ENCODE data around the gene ARFGAP1.
A peak's percentile ranks its signal among the peaks of the same experiment; 100 is the strongest.

The ARFGAP1 gene

DNA sequence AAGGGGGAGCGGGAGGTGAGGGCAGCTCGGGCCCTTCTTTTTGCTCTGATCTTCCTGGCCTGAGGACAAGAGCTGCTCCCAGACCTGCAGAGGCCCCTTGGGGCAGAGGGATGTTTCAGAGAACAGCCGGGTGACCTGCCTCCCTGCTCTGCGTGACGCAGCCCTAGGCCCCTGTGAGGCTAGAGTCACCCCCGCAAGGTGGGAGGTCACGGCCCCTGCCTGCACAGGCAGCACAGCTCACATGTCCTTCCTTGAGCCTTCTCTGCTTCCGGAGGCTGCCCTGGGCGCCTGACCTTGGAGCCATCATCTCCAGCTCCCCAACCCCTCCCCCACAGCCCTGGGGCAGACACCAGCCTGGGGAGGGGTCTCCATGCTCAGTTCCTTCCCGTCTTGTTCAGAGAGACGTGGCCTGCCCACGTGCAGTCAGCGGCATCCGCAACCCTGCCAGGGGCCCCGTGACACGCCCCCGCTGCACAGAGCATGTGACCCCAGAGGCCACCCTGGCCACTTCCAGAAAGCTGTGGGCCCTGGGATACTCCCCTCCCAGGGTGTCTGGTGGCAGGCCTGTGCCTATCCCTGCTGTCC is 37.1 kb upstream of the ARFGAP1 start, which contains the start of gene BIRC7:
Gene BIRC7, plus strand, starts transcription at position 507 of the 585 bp plus-strand sequence. CDS start 192 bp downstream, outside the sequence.
- H3K4me3 ChIP-seq (ENCODE audit: severe bottlenecking) = no peak within 1 kb of the TSS
- peaks cover 5% of the 10 kb centered on the region for H3K4me1 ChIP-seq (ENCODE audit: insufficient read depth, poor library complexity, severe bottlenecking)

GRCh38 chr20:63236116-63236837 is 36.3 kb upstream of the ARFGAP1 start:
- TF ChIP-seq CTCF (IDR thresholded peaks at IDR 0.05; ENCODE audit: poor library complexity, severe bottlenecking) = no peak
- ATAC-seq (ENCODE audit: low read depth) (no peak), DNase-seq (ENCODE audit: low spot score) (no peak)
- Histone ChIP-seq H3K4me1 (ENCODE audit: insufficient read depth, poor library complexity, severe bottlenecking) (peaks cover 5% of the 10 kb centered on the region), H3K27me3 (ENCODE audit: insufficient read depth, poor library complexity, severe bottlenecking) (peaks cover 1% of the 10 kb centered on the region), H3K4me3 (ENCODE audit: severe bottlenecking) (no peak overlapping the region), H3K36me3 (ENCODE audit: low read depth) (no peaks in the 10 kb centered on the region), H3K27ac (ENCODE audit: poor library complexity, severe bottlenecking) (no peak overlapping the region), H3K9me3 (ENCODE audit: severe bottlenecking) (no peaks in the 10 kb centered on the region)

More for the DNA sequence above, 37.1 kb upstream of the ARFGAP1 start, which contains the start of gene BIRC7:
- Histone ChIP-seq H3K27ac (ENCODE audit: poor library complexity, severe bottlenecking) (no peak within 1 kb of the TSS), H3K27me3 (ENCODE audit: insufficient read depth, poor library complexity, severe bottlenecking) (no peaks in the 10 kb centered on the region), H3K36me3 (ENCODE audit: low read depth) (no peaks in the 10 kb centered on the region), H3K9me3 (ENCODE audit: severe bottlenecking) (no peaks in the 10 kb centered on the region)
- no peak for TF ChIP-seq CTCF (IDR thresholded peaks at IDR 0.05; ENCODE audit: poor library complexity, severe bottlenecking)
- no peak for DNase-seq (ENCODE audit: low spot score)
- no peak for ATAC-seq (ENCODE audit: low read depth)

GRCh38 chr20:63238031-63238430 is 34.6 kb upstream of the ARFGAP1 start:
- no peak for ATAC-seq (ENCODE audit: low read depth)
- no peaks in the 10 kb centered on the region for H3K4me1 ChIP-seq (ENCODE audit: insufficient read depth, poor library complexity, severe bottlenecking)
- H3K27ac ChIP-seq (ENCODE audit: poor library complexity, severe bottlenecking) = no peak overlapping the region
- no peak for DNase-seq (ENCODE audit: low spot score)
- H3K4me3 ChIP-seq (ENCODE audit: severe bottlenecking) = no peak overlapping the region
- no peaks in the 10 kb centered on the region for H3K36me3 ChIP-seq (ENCODE audit: low read depth)
- peaks cover 10% of the 10 kb centered on the region for H3K27me3 ChIP-seq (ENCODE audit: insufficient read depth, poor library complexity, severe bottlenecking)
- no peak for TF ChIP-seq CTCF (IDR thresholded peaks at IDR 0.05; ENCODE audit: poor library complexity, severe bottlenecking)
- no peaks in the 10 kb centered on the region for H3K9me3 ChIP-seq (ENCODE audit: severe bottlenecking)

- no peak overlapping the region for H3K27ac ChIP-seq (ENCODE audit: poor library complexity, severe bottlenecking)
- peak; percentile 31 for TF ChIP-seq CTCF (IDR thresholded peaks at IDR 0.05; ENCODE audit: poor library complexity, severe bottlenecking)
- DNase-seq (ENCODE audit: low spot score) (no peak), ATAC-seq (ENCODE audit: low read depth) (no peak)
- H3K27me3 ChIP-seq (ENCODE audit: insufficient read depth, poor library complexity, severe bottlenecking) = peaks cover 10% of the 10 kb centered on the region
- H3K4me1 ChIP-seq (ENCODE audit: insufficient read depth, poor library complexity, severe bottlenecking) = no peaks in the 10 kb centered on the region
- no peaks in the 10 kb centered on the region for H3K36me3 ChIP-seq (ENCODE audit: low read depth)
- H3K4me3 ChIP-seq (ENCODE audit: severe bottlenecking) = no peak overlapping the region
- no peaks in the 10 kb centered on the region for H3K9me3 ChIP-seq (ENCODE audit: severe bottlenecking)
These were observed 34.0 kb upstream of the ARFGAP1 start for GRCh38 chr20:63238514-63239125.

Measured in RWPE2 (cell line).